H9 (cell line): Measurements from ENCODE around the gene FBXO38. TPM values are rescaled to one million over a fixed set of nuclear protein-coding genes. Genes with fewer than 3 reads are reported as not detected.

Experiments
- DNase-seq: peaks from one replicate; pipeline ENCODE4 v3.0.0-alpha.2; 2017
- H2AFZ ChIP-seq: one replicate; pipeline ENCODE4 v1.6.1; 2013; ENCODE audit warnings: mild to moderate bottlenecking, low read length, control low read depth, moderate library complexity
- H2AK5ac ChIP-seq: 2 replicates; pipeline ENCODE4 v1.6.1; 2013; ENCODE audit warnings: low read length, control low read depth, mixed read lengths; ENCODE audit not compliant: insufficient read length
- H2BK120ac ChIP-seq: one replicate; pipeline ENCODE4 v1.6.1; 2013; ENCODE audit warnings: low read depth, mild to moderate bottlenecking, low read length, control low read depth, inconsistent platforms; ENCODE audit not compliant: poor library complexity, severe bottlenecking
- H2BK12ac ChIP-seq: 2 replicates; pipeline ENCODE4 v1.6.1; 2013; ENCODE audit warnings: low read length, control low read depth, mixed read lengths, low read depth; ENCODE audit not compliant: insufficient read length
- H2BK15ac ChIP-seq: 2 replicates; pipeline ENCODE4 v1.6.1; 2013; ENCODE audit warnings: low read depth, low read length, control low read depth
- H2BK20ac ChIP-seq: one replicate; pipeline ENCODE4 v1.6.1; 2013; ENCODE audit warnings: low read depth, mild to moderate bottlenecking, low read length, control low read depth, inconsistent platforms; ENCODE audit not compliant: poor library complexity, severe bottlenecking
- H2BK5ac ChIP-seq: 2 replicates; pipeline ENCODE4 v1.6.1; 2013; ENCODE audit warnings: low read length, control low read depth, mixed read lengths; ENCODE audit not compliant: insufficient read length
- H3K14ac ChIP-seq: 2 replicates; pipeline ENCODE4 v1.6.1; 2013; ENCODE audit warnings: low read length, control low read depth; ENCODE audit not compliant: insufficient read depth
- H3K18ac ChIP-seq: 2 replicates; pipeline ENCODE4 v1.6.1; 2013; ENCODE audit warnings: low read depth, mild to moderate bottlenecking, mixed read lengths, low read length, control low read depth; ENCODE audit not compliant: insufficient read length
- H3K23ac ChIP-seq: 2 replicates; pipeline ENCODE4 v1.6.1; 2013; ENCODE audit warnings: low read length, control low read depth, mixed read lengths, low read depth; ENCODE audit not compliant: insufficient read length
- H3K23me2 ChIP-seq: 2 replicates; pipeline ENCODE4 v1.6.1; 2013; ENCODE audit warnings: low read depth, mild to moderate bottlenecking, mixed read lengths, low read length, control low read depth; ENCODE audit not compliant: insufficient read length, poor library complexity, severe bottlenecking
- H3K27ac ChIP-seq: 2 replicates; pipeline ENCODE4 v1.5.1; 2013; ENCODE audit warnings: low read length, control low read depth, mixed read lengths, low read depth; ENCODE audit not compliant: insufficient read length
- H3K27me3 ChIP-seq: 2 replicates; pipeline ENCODE4 v1.6.1; 2013; ENCODE audit warnings: low read length, control low read depth, inconsistent platforms; ENCODE audit not compliant: insufficient read depth
- H3K4ac ChIP-seq: 2 replicates; pipeline ENCODE4 v1.6.1; 2013; ENCODE audit warnings: low read depth, mild to moderate bottlenecking, control low read depth, inconsistent platforms, low read length, moderate library complexity
- H3K4me1 ChIP-seq: 2 replicates; pipeline ENCODE4 v1.6.1; 2013; ENCODE audit warnings: low read length, control low read depth, inconsistent platforms; ENCODE audit not compliant: insufficient read depth
- H3K4me2 ChIP-seq: 2 replicates; pipeline ENCODE4 v1.6.1; 2013; ENCODE audit warnings: low read length, control low read depth, mixed read lengths; ENCODE audit not compliant: insufficient read length, insufficient read depth
- H3K56ac ChIP-seq: 2 replicates; pipeline ENCODE4 v1.6.1; 2013; ENCODE audit warnings: low read depth, mild to moderate bottlenecking, mixed read lengths, low read length, control low read depth; ENCODE audit not compliant: insufficient read length
- H3K79me1 ChIP-seq: 2 replicates; pipeline ENCODE4 v1.6.1; 2013; ENCODE audit warnings: low read depth, mild to moderate bottlenecking, moderate library complexity, low read length, control low read depth, inconsistent platforms; ENCODE audit not compliant: insufficient read depth, poor library complexity, severe bottlenecking
- H3K79me2 ChIP-seq: 2 replicates; pipeline ENCODE4 v1.6.1; 2013; ENCODE audit warnings: low read length, control low read depth, inconsistent platforms; ENCODE audit not compliant: insufficient read depth
- H3K9ac ChIP-seq: 2 replicates; pipeline ENCODE4 v1.6.1; 2013; ENCODE audit warnings: low read length, control low read depth, mixed read lengths; ENCODE audit not compliant: insufficient read length; ENCODE audit errors: extremely low read depth
- H3K9me3 ChIP-seq: one replicate; pipeline ENCODE4 v1.6.1; 2013; ENCODE audit warnings: low read depth, low read length, inconsistent platforms; ENCODE audit not compliant: control insufficient read depth
- H3T11ph ChIP-seq: one replicate; pipeline ENCODE4 v1.6.1; 2013; ENCODE audit warnings: mild to moderate bottlenecking, low read length, control low read depth, inconsistent platforms
- H4K20me1 ChIP-seq: one replicate; pipeline ENCODE4 v1.6.1; 2013; ENCODE audit not compliant: control insufficient read depth, insufficient read length, insufficient read depth
- H4K5ac ChIP-seq: 2 replicates; pipeline ENCODE4 v1.6.1; 2013; ENCODE audit warnings: low read depth, mild to moderate bottlenecking, mixed read lengths, low read length, control low read depth; ENCODE audit not compliant: insufficient read length
- H4K8ac ChIP-seq: replicated peaks from 2 replicates; pipeline ENCODE4 v1.6.1; 2013; ENCODE audit warnings: low read length, control low read depth, mixed read lengths, low read depth; ENCODE audit not compliant: insufficient read length
- H4K91ac ChIP-seq: 2 replicates; pipeline ENCODE4 v1.6.1; 2013; ENCODE audit warnings: low read depth, mild to moderate bottlenecking, moderate library complexity, mixed read lengths, low read length, control low read depth; ENCODE audit not compliant: insufficient read length
- H3K27ac Mint-ChIP-seq, 3 experiments: 2 replicates in 2 of 3; 3 replicates in 1 of 3; pipeline ENCODE4 v1.8.0; 2020 to 2021; ENCODE audit warnings: mixed read lengths in 3 of 3, mild to moderate bottlenecking in 1 of 3, moderate library complexity in 1 of 3
- H3K27me3 Mint-ChIP-seq: 2 replicates; pipeline ENCODE4 v1.8.0; 2021; ENCODE audit warnings: low read depth, mild to moderate bottlenecking, moderate library complexity, mixed read lengths
- H3K36me3 Mint-ChIP-seq, 3 experiments: 2 replicates in 2 of 3; 3 replicates in 1 of 3; pipeline ENCODE4 v1.8.0; 2020 to 2021; ENCODE audit warnings: low read depth in 3 of 3, mixed read lengths in 3 of 3; ENCODE audit not compliant: insufficient read depth in 1 of 3
- H3K4me1 Mint-ChIP-seq, 2 experiments: 2 replicates each; pipeline ENCODE4 v1.8.0; 2020; ENCODE audit warnings: mixed read lengths in 2 of 2
- H3K4me3 Mint-ChIP-seq, 2 experiments: 2 replicates in 1 of 2; 3 replicates in 1 of 2; pipeline ENCODE4 v1.8.0; 2020 to 2021; ENCODE audit warnings: mild to moderate bottlenecking in 2 of 2, mixed read lengths in 2 of 2, moderate library complexity in 1 of 2
- H3K9me3 Mint-ChIP-seq, 2 experiments: 2 replicates in 1 of 2; 3 replicates in 1 of 2; pipeline ENCODE4 v1.8.0; 2020; ENCODE audit warnings: mild to moderate bottlenecking in 2 of 2, mixed read lengths in 2 of 2, moderate library complexity in 1 of 2
- WGBS: extraction: QIAGEN DNeasy Blood & Tissue Kit; methylation state at CpG from one replicate; pipeline ENCODE4 v1.1.7; 2013; ENCODE audit warnings: missing lambda C conversion rate, low lambda C conversion rate, mixed read lengths; ENCODE audit not compliant: insufficient read length; ENCODE audit errors: extremely low coverage; 5-methylcytosine and 5-hydroxymethylcytosine counted together
- total RNA-seq: library from RNA; stranded (reverse); gene quantifications from 2 replicates; pipeline ENCODE4 v1.2.1, GENCODE V29; 2021
- TF ChIP-seq, protein P1 (sequence below): fragments of 200-600 bp; sonication (generic); conservative IDR thresholded peaks from 3 replicates; pipeline ENCODE4 v1.8.0; 2021; ENCODE audit warnings: antibody characterized with exemption, mild to moderate bottlenecking

FBXO38 gene
- total RNA-seq, 1 experiment from 2014 or later, result 34.6 TPM

DNA sequence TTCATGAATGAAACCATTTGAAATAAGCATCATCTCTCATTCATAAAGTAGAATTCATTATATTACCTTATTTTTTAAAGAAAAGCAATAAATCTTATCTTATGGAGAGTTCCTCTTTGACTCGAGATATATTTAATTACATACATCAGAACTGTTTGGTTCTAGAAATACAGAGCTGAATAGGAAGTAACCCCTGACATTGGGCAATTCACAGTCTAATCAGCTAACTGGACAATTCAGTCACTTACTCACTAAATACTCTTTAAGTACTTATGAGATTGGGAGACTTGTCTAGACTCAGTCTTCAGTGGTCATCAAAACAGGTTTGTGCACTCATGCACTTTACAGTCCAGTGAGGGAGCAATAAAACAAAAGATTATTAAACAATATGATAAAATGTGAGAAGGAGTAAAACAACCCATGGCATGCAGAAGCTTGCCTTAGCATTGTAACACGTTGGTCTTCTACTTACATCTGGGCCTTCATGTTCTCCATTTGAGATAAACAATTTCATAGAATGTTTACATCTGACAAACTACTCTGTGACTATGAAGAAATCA lies 11.5 kb upstream of the FBXO38 start:
- Histone ChIP-seq H4K20me1 (no peaks in the 10 kb centered on the region), H2BK20ac (no peak overlapping the region), H3K14ac (no peak overlapping the region), H2BK12ac (no peak overlapping the region), H3K9me3 (no peaks in the 10 kb centered on the region), H2BK5ac (no peak overlapping the region), H3K56ac (no peak overlapping the region), H3K23ac (no peak overlapping the region), H3K4ac (no peak overlapping the region), H4K5ac (no peak overlapping the region), H3K23me2 (no peaks in the 10 kb centered on the region), H2BK15ac (no peak overlapping the region), H3T11ph (no peak overlapping the region), H4K8ac (no peak overlapping the region), H2BK120ac (no peak overlapping the region), H3K9ac (no peak overlapping the region), H3K4me2 (no peak overlapping the region), H2AK5ac (no peak overlapping the region), H3K27ac (no peak overlapping the region), H3K18ac (no peak overlapping the region), H3K27me3 (no peaks in the 10 kb centered on the region), H2AFZ (no peak overlapping the region), H4K91ac (no peak overlapping the region), H3K4me1 (no peaks in the 10 kb centered on the region), H3K79me2 (no peaks in the 10 kb centered on the region), H3K79me1 (no peaks in the 10 kb centered on the region)
- no CpG with 5 or more reads among the region's 2 CpGs for WGBS
- Mint-ChIP-seq H3K27ac (no peak overlapping the region), H3K4me1 (peaks cover 15 to 21% of the 10 kb centered on the region in 2 experiments), H3K36me3 (peaks cover 0 to 10% (median 0%) of the 10 kb centered on the region in 3 experiments; a peak in 3 of 7 replicates), H3K9me3 (peaks cover 6 to 11% of the 10 kb centered on the region in 2 experiments; a peak in 4 of 5 replicates), H3K27me3 (no peaks in the 10 kb centered on the region), H3K4me3 (no peak overlapping the region)
- DNase-seq, result no peak
- TF ChIP-seq, protein P1, sequence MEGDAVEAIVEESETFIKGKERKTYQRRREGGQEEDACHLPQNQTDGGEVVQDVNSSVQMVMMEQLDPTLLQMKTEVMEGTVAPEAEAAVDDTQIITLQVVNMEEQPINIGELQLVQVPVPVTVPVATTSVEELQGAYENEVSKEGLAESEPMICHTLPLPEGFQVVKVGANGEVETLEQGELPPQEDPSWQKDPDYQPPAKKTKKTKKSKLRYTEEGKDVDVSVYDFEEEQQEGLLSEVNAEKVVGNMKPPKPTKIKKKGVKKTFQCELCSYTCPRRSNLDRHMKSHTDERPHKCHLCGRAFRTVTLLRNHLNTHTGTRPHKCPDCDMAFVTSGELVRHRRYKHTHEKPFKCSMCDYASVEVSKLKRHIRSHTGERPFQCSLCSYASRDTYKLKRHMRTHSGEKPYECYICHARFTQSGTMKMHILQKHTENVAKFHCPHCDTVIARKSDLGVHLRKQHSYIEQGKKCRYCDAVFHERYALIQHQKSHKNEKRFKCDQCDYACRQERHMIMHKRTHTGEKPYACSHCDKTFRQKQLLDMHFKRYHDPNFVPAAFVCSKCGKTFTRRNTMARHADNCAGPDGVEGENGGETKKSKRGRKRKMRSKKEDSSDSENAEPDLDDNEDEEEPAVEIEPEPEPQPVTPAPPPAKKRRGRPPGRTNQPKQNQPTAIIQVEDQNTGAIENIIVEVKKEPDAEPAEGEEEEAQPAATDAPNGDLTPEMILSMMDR, result no peak
